Breast epithelium (tissue), 4 donors: ENCODE results near the gene DNAAF2. TPM values are rescaled to one million over a fixed set of nuclear protein-coding genes. Genes with fewer than 3 reads are reported as not detected.

Source experiments
- DNase-seq, 2 donors: peaks; one replicate each; pipeline ENCODE4 v3.0.0-alpha.2; 2019; ENCODE audit warnings: low spot score in 2 of 2
- H3K27ac ChIP-seq, 2 donors: fragments of 200-600 bp; sonication (generic) in 1 of 2; one replicate each; pipeline ENCODE4 v1.5.1; 2016 to 2019; ENCODE audit warnings: mild to moderate bottlenecking in 1 of 2
- H3K27me3 ChIP-seq, 2 donors: fragments of 200-600 bp; sonication (generic) in 1 of 2; one replicate each; pipeline versions ENCODE4 v1.5.1 to v1.6.0; 2017 to 2019; ENCODE audit warnings: control low read depth in 1 of 2, mild to moderate bottlenecking in 1 of 2
- H3K36me3 ChIP-seq: fragments of 200-600 bp; one replicate; pipeline ENCODE4 v1.5.1; 2019
- H3K4me1 ChIP-seq, 2 donors: fragments of 200-600 bp; sonication (generic); one replicate each; pipeline ENCODE4 v1.5.1; 2016 to 2019; ENCODE audit warnings: control low read depth in 1 of 2
- H3K4me3 ChIP-seq, 3 donors: fragments of 200-600 bp; sonication (generic); 1 replicate in 2 of 3; 2 replicates in 1 of 3; pipeline ENCODE4 v1.5.1; 2016 to 2019; ENCODE audit warnings: mild to moderate bottlenecking in 3 of 3, moderate library complexity in 2 of 3
- H3K9me3 ChIP-seq, 2 donors: fragments of 200-600 bp; sonication (generic) in 1 of 2; one replicate each; pipeline ENCODE4 v1.5.1; 2016 to 2019; ENCODE audit warnings: control low read depth in 1 of 2
- CTCF ChIP-seq, 3 donors: fragments of 450-650 bp; IDR thresholded peaks; one replicate each; pipeline ENCODE4 v1.5.1; 2016 to 2017; ENCODE audit warnings: antibody characterized with exemption in 3 of 3, mild to moderate bottlenecking in 3 of 3, moderate library complexity in 3 of 3
- POLR2A ChIP-seq: fragments of 450-650 bp; IDR thresholded peaks from one replicate; pipeline ENCODE4 v1.6.1; 2016; ENCODE audit warnings: antibody characterized with exemption, mild to moderate bottlenecking, moderate library complexity
- POLR2AphosphoS5 ChIP-seq, 3 donors: sonication (generic); formaldehyde crosslinking; IDR thresholded peaks; one replicate each; pipeline ENCODE4 v1.6.1; 2017; ENCODE audit warnings: antibody characterized with exemption in 3 of 3
- intact Hi-C: fragments of 100-400 bp; cut with DNase I; formaldehyde crosslinking; loops from one replicate; pipeline ENCODE4 v1.15.1; 2023; ENCODE audit warnings: low total_unique reads
- total RNA-seq, 3 donors: library from RNA; depleted of rRNA; stranded (reverse); fragments of >200 nt; gene quantifications; one replicate each; pipeline ENCODE4 v1.1.0, GENCODE V29; 2016

The DNAAF2 gene
- total RNA-seq, 3 donors from 2014 or later: 7.2 to 15.8 (median 12.1) TPM

- no peaks in the 10 kb centered on the region for H3K4me1 ChIP-seq
- H3K36me3 ChIP-seq: no peaks in the 10 kb centered on the region
- H3K9me3 ChIP-seq: no peaks in the 10 kb centered on the region
- TF ChIP-seq POLR2AphosphoS5 (IDR thresholded peaks at IDR 0.05) (no peak), CTCF (IDR thresholded peaks at IDR 0.05) (no peak), POLR2A (no peak)
- H3K4me3 ChIP-seq: peak overlapping the region; percentile 72 to 77 (median 74)
- no peak for DNase-seq
- H3K27ac ChIP-seq: peak overlapping the region; percentile 96 to 98
- H3K27me3 ChIP-seq: no peaks in the 10 kb centered on the region
- intact Hi-C loops: no loop called here
Observed at GRCh38 chr14:49598189-49598484, 36.9 kb downstream of the DNAAF2 start.

GRCh38 chr14:49594347-49595091 lies 40.5 kb downstream of the DNAAF2 start:
- intact Hi-C loops: no loop called here
- no peak for DNase-seq
- Histone ChIP-seq H3K4me1 (no peaks in the 10 kb centered on the region), H3K27ac (no peak overlapping the region), H3K36me3 (no peaks in the 10 kb centered on the region), H3K4me3 (no peak overlapping the region), H3K9me3 (no peaks in the 10 kb centered on the region), H3K27me3 (no peaks in the 10 kb centered on the region)
- TF ChIP-seq POLR2A (no peak), POLR2AphosphoS5 (IDR thresholded peaks at IDR 0.05) (no peak), CTCF (IDR thresholded peaks at IDR 0.05) (no peak)

- Histone ChIP-seq H3K36me3 (no peaks in the 10 kb centered on the region), H3K27me3 (no peaks in the 10 kb centered on the region), H3K27ac (no peak overlapping the region), H3K9me3 (no peaks in the 10 kb centered on the region), H3K4me3 (no peak overlapping the region), H3K4me1 (no peaks in the 10 kb centered on the region)
- intact Hi-C loops: no loop called here
- no peak for DNase-seq
- TF ChIP-seq CTCF (IDR thresholded peaks at IDR 0.05) (no peak), POLR2A (no peak), POLR2AphosphoS5 (IDR thresholded peaks at IDR 0.05) (no peak)
Observed at GRCh38 chr14:49593016-49593415, 42.0 kb downstream of the DNAAF2 start.

- intact Hi-C loops: no loop called here
- Histone ChIP-seq H3K36me3 (no peaks in the 10 kb centered on the region), H3K27ac (no peak overlapping the region), H3K4me1 (peaks cover 0 to under 1% of the 10 kb centered on the region in 2 donors), H3K9me3 (no peaks in the 10 kb centered on the region), H3K27me3 (no peaks in the 10 kb centered on the region), H3K4me3 (no peak overlapping the region)
- TF ChIP-seq CTCF (IDR thresholded peaks at IDR 0.05) (no peak), POLR2A (no peak), POLR2AphosphoS5 (IDR thresholded peaks at IDR 0.05) (no peak)
- DNase-seq: no peak
Observed at GRCh38 chr14:49589387-49589786, 45.7 kb downstream of the DNAAF2 start.

- DNase-seq: no peak
- TF ChIP-seq CTCF (IDR thresholded peaks at IDR 0.05) (peak; percentile 87 to 91 (median 89)), POLR2AphosphoS5 (IDR thresholded peaks at IDR 0.05) (no peak)
Observed at GRCh38 chr14:49586673-49587460, 48.2 kb downstream of the DNAAF2 start.

More at GRCh38 chr14:49586673-49587460, 48.2 kb downstream of the DNAAF2 start:
- H3K27me3 ChIP-seq: no peaks in the 10 kb centered on the region
- no peaks in the 10 kb centered on the region for H3K9me3 ChIP-seq
- H3K4me1 ChIP-seq: peaks cover 0 to 8% of the 10 kb centered on the region in 2 donors
- intact Hi-C loops: no loop called here
- peak overlapping the region; percentile 87 to 97 for H3K27ac ChIP-seq
- H3K36me3 ChIP-seq: peaks cover 4% of the 10 kb centered on the region
- H3K4me3 ChIP-seq: peak overlapping the region; percentile 68 to 96 (median 75)
